Astrocyte of the cerebellum (primary cell): ENCODE results near the gene SH2D4B.

Experiments used
- DNase-seq: peaks from one replicate; pipeline ENCODE4 v3.0.0-alpha.2; 2011; ENCODE audit warnings: low read depth
- H3K4me3 ChIP-seq: 2 replicates; pipeline ENCODE4 v1.5.1; 2011; ENCODE audit warnings: mild to moderate bottlenecking, low read depth, low read length, moderate library complexity
- CTCF ChIP-seq: IDR thresholded peaks from 2 replicates; pipeline ENCODE4 v1.5.1; 2012; ENCODE audit warnings: low read length, low read depth, moderate library complexity, mild to moderate bottlenecking; ENCODE audit errors: missing control alignments
- in situ Hi-C: cut with HindIII; loops from 2 replicates; pipeline ENCODE4 v1.10.0; 2017; ENCODE audit warnings: low sequenced_read_pairs

Gene SH2D4B

GRCh38 chr10:80518807-80519360, 18.8 kb upstream of the SH2D4B start:
- no peak for DNase-seq
- in situ Hi-C loops = no loop called here
- TF ChIP-seq CTCF = no peak
- no peak overlapping the region for H3K4me3 ChIP-seq

- TF ChIP-seq CTCF = no peak
- in situ Hi-C loops = no loop called here
- DNase-seq = no peak
- no peak overlapping the region for H3K4me3 ChIP-seq
These were observed 17.6 kb upstream of the SH2D4B start for GRCh38 chr10:80519936-80520650.

- TF ChIP-seq CTCF = no peak
- in situ Hi-C loops = no loop called here
- H3K4me3 ChIP-seq = no peak overlapping the region
- DNase-seq = no peak
These were observed 16.8 kb upstream of the SH2D4B start for GRCh38 chr10:80520661-80521470.

GRCh38 chr10:80522756-80523363, 14.8 kb upstream of the SH2D4B start:
- in situ Hi-C loops = no loop called here
- H3K4me3 ChIP-seq = no peak overlapping the region
- no peak for DNase-seq
- no peak for TF ChIP-seq CTCF

- in situ Hi-C loops = no loop called here
These were observed 13.9 kb upstream of the SH2D4B start for GRCh38 chr10:80523773-80524172.

More at GRCh38 chr10:80523773-80524172, 13.9 kb upstream of the SH2D4B start:
- no peak overlapping the region for H3K4me3 ChIP-seq
- no peak for TF ChIP-seq CTCF
- DNase-seq = no peak
